ENCODE measurements around the gene DIS3L2.
A peak's percentile ranks its signal among the peaks of the same experiment; 100 is the strongest.
"Not testable (repeated sequence)": the region's sequence is repeated elsewhere in the genome, so short reads cannot be mapped to it uniquely, and the experiment has no call there.

Gene DIS3L2

DNA sequence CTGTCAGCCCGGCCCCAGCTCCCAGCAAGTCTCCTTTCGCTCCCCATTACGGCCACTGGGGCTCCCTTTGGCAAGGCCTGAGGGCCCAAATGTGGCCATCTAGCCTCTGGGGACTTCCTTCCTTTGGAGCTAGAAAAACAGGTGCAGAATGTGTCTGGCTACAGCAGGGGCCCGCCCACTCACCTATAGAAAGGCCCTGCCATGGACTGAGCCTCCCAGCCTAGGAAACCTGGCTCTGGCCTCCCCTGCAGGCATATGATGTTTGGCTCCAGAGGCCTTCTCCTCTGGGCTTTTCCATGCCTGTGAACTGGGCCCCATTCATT lies 361.8 kb downstream of the DIS3L2 start:
- no peak overlapping the region for H3K4me3 ChIP-seq (replicated peaks; ENCODE audit: low read depth, low read length)
- DNase-seq (ENCODE audit: low read depth), result no peak
- TF ChIP-seq CTCF (IDR thresholded peaks at IDR 0.05; ENCODE audit: low read length, missing control alignments), result no peak

GRCh38 chr2:232323967-232324366 lies 362.5 kb downstream of the DIS3L2 start:
- DNase-seq (ENCODE audit: low read depth); H3K4me3 ChIP-seq (replicated peaks; ENCODE audit: low read depth, low read length): not testable (repeated sequence)

GRCh38 chr2:232324778-232325177 lies 363.3 kb downstream of the DIS3L2 start:
- DNase-seq (ENCODE audit: low read depth), result no peak
- no peak for TF ChIP-seq CTCF (IDR thresholded peaks at IDR 0.05; ENCODE audit: low read length, missing control alignments)
- H3K4me3 ChIP-seq (replicated peaks; ENCODE audit: low read depth, low read length), result no peak overlapping the region

DNA sequence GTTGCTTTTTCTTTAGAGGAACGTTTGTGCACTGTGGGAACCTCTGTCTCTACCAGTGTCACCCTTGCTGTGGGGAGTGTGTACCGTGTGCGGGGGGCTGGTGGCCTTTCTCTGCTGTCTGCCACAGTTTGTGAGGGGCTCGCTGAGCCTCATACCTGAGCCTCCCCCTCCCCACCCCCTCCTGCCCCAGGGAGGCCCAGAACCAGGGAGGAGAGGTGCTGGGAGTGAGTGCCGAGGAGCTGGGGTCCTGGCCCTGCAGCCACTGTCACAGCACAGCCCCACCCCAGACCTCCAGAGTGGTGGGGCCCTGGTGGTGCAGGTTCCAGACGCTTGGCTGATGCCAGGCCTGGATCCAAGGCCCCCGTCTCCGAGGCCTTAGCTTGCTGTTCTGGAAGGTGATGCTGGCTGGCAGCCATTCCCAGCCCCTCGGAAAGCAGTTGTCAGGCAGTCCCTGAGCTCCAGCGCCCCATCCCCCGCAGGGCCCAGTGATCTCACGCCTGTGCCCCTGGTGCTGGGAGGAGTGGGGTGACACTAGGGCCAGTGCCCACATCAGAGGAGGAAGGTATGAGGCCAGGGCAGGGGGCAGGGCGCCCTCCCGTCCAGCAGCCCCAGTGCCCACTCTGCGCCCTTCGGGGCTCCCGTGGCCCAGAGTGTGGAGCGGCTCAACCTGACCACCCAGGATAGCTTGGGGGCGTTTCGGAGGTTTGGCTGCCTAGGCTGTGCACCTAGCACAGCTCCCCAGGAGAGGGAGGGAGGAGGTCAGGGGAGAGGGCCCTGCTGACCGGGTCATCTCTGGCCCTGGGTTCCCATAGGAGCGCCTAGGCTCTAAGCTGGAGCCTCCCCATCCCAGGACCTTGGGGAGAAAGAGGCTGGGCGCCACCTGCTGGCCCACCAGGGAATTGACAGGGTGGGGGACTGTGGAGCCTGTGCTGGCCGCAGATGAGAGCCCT lies 364.1 kb downstream of the DIS3L2 start:
- peak; percentile 39 for TF ChIP-seq CTCF (IDR thresholded peaks at IDR 0.05; ENCODE audit: low read length, missing control alignments)
- H3K4me3 ChIP-seq (replicated peaks; ENCODE audit: low read depth, low read length), result no peak overlapping the region
- DNase-seq (ENCODE audit: low read depth), result peak; percentile 56

DNA sequence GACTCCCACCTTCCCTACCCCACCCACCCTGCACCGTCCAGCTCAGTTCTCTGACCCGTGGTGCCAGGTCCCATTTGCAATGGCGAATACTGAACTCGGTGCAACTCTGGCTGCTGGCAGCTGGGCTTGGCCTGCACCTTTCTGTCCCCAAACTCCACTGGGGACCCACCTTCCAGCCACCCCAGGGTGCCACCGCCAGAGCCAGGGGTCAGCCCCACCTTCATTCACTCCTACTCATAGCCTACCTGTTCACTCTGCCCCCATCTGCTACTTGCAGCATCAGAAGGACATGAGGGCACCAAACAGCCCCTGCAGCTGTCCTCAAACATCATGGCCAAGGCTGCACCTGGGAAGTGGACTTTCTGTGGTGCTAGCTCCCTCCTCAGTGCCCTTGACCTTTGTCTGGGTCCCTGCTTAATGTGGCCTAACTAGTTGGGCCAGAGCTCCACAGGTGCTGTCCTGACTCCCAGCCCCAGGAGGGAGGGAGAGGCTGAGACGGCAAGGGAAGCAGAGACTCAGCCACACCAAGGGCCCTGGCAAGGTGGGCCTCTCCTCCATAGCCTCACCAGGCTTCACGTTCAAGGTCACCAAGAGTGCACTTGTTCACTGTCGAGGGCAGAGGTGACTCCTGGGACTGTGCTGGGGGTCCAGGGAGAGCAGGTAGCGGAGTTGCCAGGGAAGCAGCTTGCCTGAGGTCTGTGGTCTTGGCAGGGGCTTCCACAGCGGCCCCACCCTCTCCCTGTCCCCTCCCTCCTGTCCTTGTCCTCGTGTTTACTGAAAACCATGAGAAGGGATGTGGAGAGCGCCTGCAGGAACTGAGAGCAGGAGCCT lies 365.0 kb downstream of the DIS3L2 start:
- DNase-seq (ENCODE audit: low read depth); H3K4me3 ChIP-seq (replicated peaks; ENCODE audit: low read depth, low read length): not testable (repeated sequence)
- TF ChIP-seq CTCF (IDR thresholded peaks at IDR 0.05; ENCODE audit: low read length, missing control alignments), result peak; percentile 0

DNA sequence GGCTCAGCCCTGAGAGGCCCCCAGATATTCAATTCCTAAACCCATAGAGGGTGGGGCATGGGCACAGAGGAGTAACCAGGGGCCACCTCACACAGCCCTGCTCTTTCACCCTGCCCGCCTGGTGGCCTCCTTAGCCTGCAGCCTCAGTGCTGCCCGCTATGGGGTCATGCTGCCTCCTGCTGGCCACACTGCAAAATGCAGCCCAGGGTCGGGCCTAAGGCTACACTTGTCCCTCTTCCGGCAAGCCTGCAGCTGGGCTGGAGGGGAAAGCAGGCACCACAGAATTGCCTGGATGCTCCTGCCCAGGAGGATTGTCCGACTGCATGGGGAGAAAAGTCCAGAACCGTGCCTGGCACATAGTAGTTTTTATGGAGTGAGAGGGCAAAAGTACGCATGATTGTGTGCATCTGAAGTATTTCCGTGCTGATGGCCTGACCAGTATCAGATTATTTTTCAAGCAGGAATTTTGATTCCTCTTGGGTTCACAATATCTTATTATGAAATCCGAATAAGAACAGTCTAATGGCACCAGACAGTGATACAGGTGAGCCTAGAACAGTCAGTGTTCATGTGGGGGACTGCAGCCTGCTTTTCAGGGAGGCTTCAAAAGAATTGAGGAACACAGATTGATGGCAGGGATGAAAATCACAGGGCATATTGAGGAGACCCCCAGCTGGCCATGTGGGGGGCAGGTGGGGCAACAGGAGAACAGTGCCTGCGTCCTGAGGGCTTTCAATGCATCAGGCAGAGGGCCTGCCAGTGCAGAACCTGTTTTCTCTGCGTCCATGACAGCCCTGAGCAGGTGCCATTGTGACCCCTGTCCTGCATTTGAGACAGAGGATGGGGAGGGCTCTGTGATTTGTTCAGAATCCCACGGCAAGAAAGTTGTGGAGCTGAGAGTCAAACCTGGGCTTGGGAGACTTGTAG lies 365.9 kb downstream of the DIS3L2 start:
- H3K4me3 ChIP-seq (replicated peaks; ENCODE audit: low read depth, low read length), result no peak overlapping the region
- peak; percentile 69 for DNase-seq (ENCODE audit: low read depth)
- TF ChIP-seq CTCF (IDR thresholded peaks at IDR 0.05; ENCODE audit: low read length, missing control alignments), result peak; percentile 76
